Measurements from ENCODE around the gene SLC25A17.
"Not testable (repeated sequence)": the region's sequence is repeated elsewhere in the genome, so short reads cannot be mapped to it uniquely, and the experiment has no call there.

The SLC25A17 gene

GRCh38 chr22:40751250-40751649, 67.9 kb downstream of the SLC25A17 start:
- no peak for DNase-seq

GRCh38 chr22:40749829-40750228, 69.3 kb downstream of the SLC25A17 start:
- DNase-seq, result no peak

- DNase-seq, result no peak
Observed at GRCh38 chr22:40748388-40749355, 70.5 kb downstream of the SLC25A17 start.

- DNase-seq, result no peak
Observed at GRCh38 chr22:40747361-40747760, 71.8 kb downstream of the SLC25A17 start.

- DNase-seq, result no peak
Observed at GRCh38 chr22:40746428-40747220, 72.5 kb downstream of the SLC25A17 start.

- DNase-seq, result no peak
Observed at GRCh38 chr22:40743768-40744167, 75.4 kb downstream of the SLC25A17 start.

GRCh38 chr22:40741116-40741515, 78.0 kb downstream of the SLC25A17 start:
- DNase-seq, result no peak

GRCh38 chr22:40739721-40740120, 79.4 kb downstream of the SLC25A17 start:
- DNase-seq, result no peak

- DNase-seq, result no peak
Observed at GRCh38 chr22:40733919-40734318, 85.2 kb downstream of the SLC25A17 start.

- no peak for DNase-seq
Observed at GRCh38 chr22:40732999-40733292, 86.2 kb downstream of the SLC25A17 start.

GRCh38 chr22:40729284-40729683, 89.9 kb downstream of the SLC25A17 start:
- DNase-seq, result no peak

GRCh38 chr22:40728731-40729189, 90.4 kb downstream of the SLC25A17 start:
- DNase-seq, result peak; percentile 60 to 66

GRCh38 chr22:40727964-40728615, 91.1 kb downstream of the SLC25A17 start:
- DNase-seq, result no peak

GRCh38 chr22:40727070-40727963, 91.8 kb downstream of the SLC25A17 start:
- peak in 1 of 2 donors; percentile 20 for DNase-seq

GRCh38 chr22:40726514-40726913, 92.6 kb downstream of the SLC25A17 start:
- peak in 1 of 2 donors; percentile 54 for DNase-seq

- no peak for DNase-seq
Observed at GRCh38 chr22:40723396-40723933, 95.7 kb downstream of the SLC25A17 start.

- DNase-seq, result no peak
Observed at GRCh38 chr22:40721266-40721665, 97.9 kb downstream of the SLC25A17 start.

GRCh38 chr22:40720538-40721256, 98.4 kb downstream of the SLC25A17 start:
- DNase-seq, result no peak

- DNase-seq, result not testable (repeated sequence)
Observed at GRCh38 chr22:40720156-40720537, 99.0 kb downstream of the SLC25A17 start.
